GM18499 (cell line): ENCODE results near the gene DPP8.
"Not testable (repeated sequence)": the region's sequence is repeated elsewhere in the genome, so short reads cannot be mapped to it uniquely, and the experiment has no call there.

Experiments used
- ATAC-seq: cut with Tn5 transposase; IDR thresholded peaks from one replicate; pipeline ENCODE4 v1.9.1; 2021; ENCODE audit warnings: moderate number of reproducible peaks; ENCODE audit not compliant: insufficient read depth, unreplicated experiment

DPP8 gene

GRCh38 chr15:65528461-65529060 is 11.1 kb upstream of the DPP8 start:
- no peak for ATAC-seq

GRCh38 chr15:65525622-65526021 is 8.1 kb upstream of the DPP8 start:
- ATAC-seq, result no peak

GRCh38 chr15:65524226-65524625 is 6.7 kb upstream of the DPP8 start:
- no peak for ATAC-seq

- ATAC-seq, result no peak
These were observed 3.9 kb upstream of the DPP8 start for GRCh38 chr15:65521350-65521749.

GRCh38 chr15:65518633-65519285 is 1.3 kb upstream of the DPP8 start:
- ATAC-seq, result no peak

- ATAC-seq, result peak; percentile 13
These were observed 348 bp upstream of the DPP8 start for GRCh38 chr15:65517866-65518207.

- ATAC-seq, result no peak
These were observed 4.6 kb downstream of the DPP8 start for GRCh38 chr15:65512807-65513416.

- ATAC-seq, result no peak
These were observed 5.3 kb downstream of the DPP8 start for GRCh38 chr15:65512189-65512588.

- ATAC-seq, result no peak
These were observed 8.2 kb downstream of the DPP8 start for GRCh38 chr15:65509321-65509720.

- no peak for ATAC-seq
These were observed 23.4 kb downstream of the DPP8 start for GRCh38 chr15:65494076-65494475.

GRCh38 chr15:65484876-65485275 is 32.6 kb downstream of the DPP8 start:
- ATAC-seq, result no peak

- ATAC-seq, result no peak
These were observed 40.6 kb downstream of the DPP8 start for GRCh38 chr15:65476903-65477302.

GRCh38 chr15:65470866-65471265 is 46.6 kb downstream of the DPP8 start:
- ATAC-seq, result no peak

GRCh38 chr15:65468229-65468909 is 49.1 kb downstream of the DPP8 start:
- ATAC-seq, result no peak

GRCh38 chr15:65466901-65467300 is 50.6 kb downstream of the DPP8 start:
- no peak for ATAC-seq

GRCh38 chr15:65463096-65463495 is 54.4 kb downstream of the DPP8 start:
- ATAC-seq, result not testable (repeated sequence)

GRCh38 chr15:65460741-65461347 is 56.6 kb downstream of the DPP8 start:
- no peak for ATAC-seq

GRCh38 chr15:65455256-65455655 is 62.2 kb downstream of the DPP8 start:
- ATAC-seq, result not testable (repeated sequence)

- ATAC-seq, result no peak
These were observed 65.5 kb downstream of the DPP8 start for GRCh38 chr15:65451989-65452388.

GRCh38 chr15:65450556-65450955 is 66.9 kb downstream of the DPP8 start:
- no peak for ATAC-seq

GRCh38 chr15:65447145-65447544 is 70.3 kb downstream of the DPP8 start:
- ATAC-seq, result no peak
